SIG-M5 treated with dmso at 0.1 percent for 504 hours (cell line): ENCODE measurements around the gene ZSWIM4.
"Not testable (repeated sequence)": the region's sequence is repeated elsewhere in the genome, so short reads cannot be mapped to it uniquely, and the experiment has no call there.

ENCODE experiments used
- DNase-seq: peaks from one replicate; lab custom pipeline; 2025; ENCODE audit not compliant: unreplicated experiment; lab: John Stamatoyannopoulos, UW

The ZSWIM4 gene

DNA sequence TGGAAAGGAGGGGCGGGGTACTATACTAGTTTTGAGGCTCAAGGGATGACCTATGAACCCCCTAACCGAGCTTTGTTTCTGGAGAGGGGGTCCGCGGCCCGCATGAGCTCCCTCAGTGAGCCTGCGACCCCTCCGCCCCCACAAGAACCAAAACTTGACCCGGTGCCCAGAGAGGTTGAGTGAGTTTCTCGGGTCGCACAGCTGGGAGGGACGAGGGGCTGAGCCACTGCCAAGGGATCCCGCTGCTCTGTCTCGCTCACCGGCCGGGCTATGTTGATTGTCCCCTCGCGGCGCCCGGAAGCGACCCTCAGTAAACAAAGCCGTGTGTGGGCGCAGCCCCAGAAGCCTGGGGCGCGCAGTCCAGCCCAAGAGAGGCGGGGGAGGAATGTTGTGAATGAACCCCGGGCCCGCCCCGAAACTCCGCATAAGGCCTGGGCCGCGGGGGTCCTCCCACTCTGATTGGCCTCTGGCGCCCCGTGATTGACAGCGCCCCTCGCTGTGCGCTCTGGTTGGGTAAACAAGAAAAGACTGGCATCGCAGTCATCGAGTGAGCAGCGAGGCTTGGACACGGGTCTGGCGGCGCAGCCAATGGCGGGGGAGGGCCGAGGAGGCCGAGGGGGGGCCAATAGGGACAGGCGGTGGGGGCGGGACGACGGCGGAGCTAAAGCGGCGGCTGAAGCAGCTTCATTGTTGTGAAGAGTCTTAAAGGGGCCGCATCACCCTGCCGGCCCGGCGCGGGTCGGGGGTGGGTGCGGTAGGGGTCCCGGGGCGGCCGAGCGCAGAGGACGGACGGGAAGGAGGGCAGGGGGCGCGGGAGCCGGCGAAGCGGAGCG lies at the start of gene ZSWIM4:
ZSWIM4 (plus strand) TSS at position 687 of the 833 bp plus-strand sequence. CDS start 206 bp downstream, outside the sequence.
- DNase-seq = peak; percentile 98

GRCh38 chr19:13747098-13747453 lies 48.2 kb upstream of the ZSWIM4 start:
- no peak for DNase-seq

GRCh38 chr19:13748169-13748828 lies 46.9 kb upstream of the ZSWIM4 start:
- peak; percentile 14 for DNase-seq

GRCh38 chr19:13751436-13751835 lies 43.8 kb upstream of the ZSWIM4 start:
- DNase-seq = no peak

- not testable (repeated sequence) for DNase-seq
Measured at GRCh38 chr19:13753622-13754021, 41.6 kb upstream of the ZSWIM4 start.

DNA sequence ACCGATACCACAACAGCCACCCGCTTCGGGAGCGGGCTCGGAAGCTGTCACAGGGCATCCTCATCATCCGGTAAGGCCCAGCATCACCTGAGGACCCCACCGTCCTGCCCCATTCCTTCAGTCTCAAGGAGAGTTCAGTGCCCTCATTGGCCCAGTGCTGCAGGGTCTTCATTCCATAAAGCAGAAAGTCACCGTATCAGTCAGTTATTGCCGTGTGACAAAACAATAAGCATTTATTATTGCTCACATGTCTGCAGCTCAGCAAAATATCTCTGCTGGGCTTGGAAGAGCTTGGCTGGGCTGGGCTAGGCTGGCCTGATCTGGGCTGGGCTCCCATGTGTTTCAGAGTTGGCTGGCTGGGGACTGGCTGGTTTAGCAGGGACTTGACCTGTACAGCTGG lies 39.0 kb upstream of the ZSWIM4 start:
- no peak for DNase-seq

DNA sequence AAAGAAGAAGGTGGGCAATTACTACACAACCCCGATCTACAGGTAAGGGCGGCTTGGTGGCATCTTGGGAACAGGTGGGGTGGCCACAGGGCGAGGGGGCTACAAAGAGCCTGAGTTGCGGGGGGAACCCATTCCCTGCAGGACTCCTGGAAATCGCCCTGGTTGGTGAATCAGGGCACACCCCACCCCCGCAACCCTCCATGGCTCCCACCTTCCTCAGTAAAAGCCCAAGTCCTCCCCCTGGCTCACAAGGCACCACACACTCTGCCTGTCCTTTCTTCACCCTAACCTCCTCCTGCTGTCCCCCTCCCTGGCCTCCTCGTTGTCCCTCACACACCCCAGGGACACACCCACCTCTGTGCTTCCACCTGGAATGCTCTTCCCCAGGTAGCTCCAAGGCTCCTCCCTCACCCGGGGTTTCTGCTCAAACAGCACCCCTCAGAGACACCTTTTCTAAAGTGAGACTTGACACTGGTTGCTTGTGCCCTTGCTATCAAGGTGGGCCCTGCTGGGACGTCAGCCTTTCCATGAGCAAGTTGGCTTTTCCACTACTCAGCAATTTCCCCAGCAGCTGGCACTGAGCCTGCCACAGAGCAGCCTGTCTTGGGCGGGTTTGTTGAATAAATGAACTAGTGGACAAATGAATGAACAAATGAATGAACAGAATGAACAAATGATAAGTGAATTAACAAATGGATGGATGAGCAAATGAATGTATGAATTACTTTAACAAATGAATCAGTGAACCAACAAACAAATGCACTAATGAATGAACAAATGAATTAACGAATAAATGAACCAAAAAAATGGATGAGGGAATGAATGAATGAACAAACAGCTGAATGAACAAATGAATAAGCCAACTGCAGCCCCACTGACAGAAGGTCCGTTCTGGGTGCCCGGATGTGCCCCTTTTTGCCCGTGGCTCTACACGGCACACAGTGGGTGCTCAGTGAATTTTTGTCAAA lies 37.2 kb upstream of the ZSWIM4 start:
- DNase-seq = no peak

DNA sequence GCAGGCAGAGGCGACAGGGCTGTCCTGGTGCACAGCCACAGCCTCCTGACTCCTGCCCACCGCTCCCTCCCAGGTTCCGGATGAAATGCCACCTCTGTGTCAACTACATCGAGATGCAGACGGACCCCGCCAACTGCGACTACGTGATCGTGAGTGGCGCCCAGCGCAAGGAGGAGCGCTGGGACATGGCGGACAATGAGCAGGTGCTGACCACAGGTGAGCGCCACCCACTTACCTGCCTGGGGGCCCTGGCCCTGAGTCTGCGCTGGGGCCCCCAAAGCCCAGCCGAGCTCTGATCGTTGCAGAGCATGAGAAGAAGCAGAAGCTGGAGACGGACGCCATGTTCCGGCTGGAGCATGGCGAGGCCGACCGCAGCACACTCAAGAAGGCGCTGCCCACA lies 36.4 kb upstream of the ZSWIM4 start:
- no peak for DNase-seq

DNA sequence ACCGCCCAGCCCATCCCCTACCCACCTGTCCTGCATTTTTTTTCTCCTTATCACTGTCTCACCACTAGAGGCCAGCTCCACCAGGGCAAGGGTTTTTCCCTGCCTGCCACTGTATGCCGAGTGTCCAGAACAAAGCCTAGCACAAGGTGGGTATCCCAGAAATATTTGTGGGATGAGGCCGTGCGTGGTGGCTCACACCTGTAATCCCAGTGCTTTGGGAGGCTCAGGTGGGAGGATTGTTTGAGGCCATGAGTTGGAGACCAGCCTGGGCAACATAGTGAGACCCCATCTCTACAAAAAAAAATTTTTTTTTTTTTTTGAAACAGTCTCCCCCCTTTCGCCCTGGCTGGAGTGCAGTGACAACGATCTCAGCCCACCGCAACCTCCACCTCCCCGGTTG lies 33.8 kb upstream of the ZSWIM4 start:
- no peak for DNase-seq

DNA sequence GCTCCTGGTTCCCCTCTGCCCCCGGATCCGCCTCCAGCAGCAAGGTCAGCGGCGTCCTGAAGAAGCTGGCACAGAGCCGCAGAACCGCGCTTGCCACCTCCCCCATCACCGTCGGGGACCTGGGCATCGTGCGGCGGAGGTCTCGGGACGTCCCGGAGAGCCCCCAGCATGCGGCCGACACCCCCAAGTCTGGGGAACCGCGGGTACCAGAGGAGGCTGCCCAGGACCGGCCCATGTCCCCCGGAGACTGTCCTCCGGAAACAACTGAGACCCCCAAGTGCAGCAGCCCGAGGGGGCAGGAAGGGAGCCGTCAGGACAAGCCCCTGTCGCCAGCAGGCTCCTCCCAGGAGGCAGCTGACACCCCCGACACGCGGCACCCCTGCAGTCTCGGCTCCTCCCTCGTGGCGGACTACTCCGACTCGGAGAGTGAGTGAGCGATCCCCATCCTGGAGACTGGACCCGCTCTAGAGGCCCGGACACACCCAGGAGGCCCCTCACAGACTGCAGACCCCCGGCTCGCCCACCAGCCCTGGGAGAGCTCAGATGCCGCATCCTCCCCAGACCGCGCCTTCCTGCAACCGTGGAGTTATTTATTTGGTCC lies 32.5 kb upstream of the ZSWIM4 start:
- no peak for DNase-seq

DNA sequence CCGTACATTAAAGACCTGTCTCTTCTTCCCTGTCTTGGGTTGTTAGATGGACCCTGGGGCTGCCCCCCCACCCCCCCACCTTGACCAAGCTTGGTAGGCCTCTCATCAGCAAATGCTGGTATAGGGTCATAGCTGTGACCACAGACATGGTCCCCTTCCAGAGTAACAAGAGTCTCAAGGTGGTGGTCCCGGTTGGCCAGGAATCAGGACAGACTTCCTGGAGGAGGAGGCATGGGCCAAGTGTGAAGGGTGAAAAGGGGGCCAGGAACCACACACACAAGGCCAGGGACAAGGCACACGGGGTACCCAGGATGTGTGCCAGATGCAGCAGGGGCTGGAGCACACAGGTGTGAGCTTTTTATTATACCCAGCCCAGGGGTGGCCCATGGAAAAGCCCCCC lies 32.0 kb upstream of the ZSWIM4 start:
- DNase-seq = no peak

DNA sequence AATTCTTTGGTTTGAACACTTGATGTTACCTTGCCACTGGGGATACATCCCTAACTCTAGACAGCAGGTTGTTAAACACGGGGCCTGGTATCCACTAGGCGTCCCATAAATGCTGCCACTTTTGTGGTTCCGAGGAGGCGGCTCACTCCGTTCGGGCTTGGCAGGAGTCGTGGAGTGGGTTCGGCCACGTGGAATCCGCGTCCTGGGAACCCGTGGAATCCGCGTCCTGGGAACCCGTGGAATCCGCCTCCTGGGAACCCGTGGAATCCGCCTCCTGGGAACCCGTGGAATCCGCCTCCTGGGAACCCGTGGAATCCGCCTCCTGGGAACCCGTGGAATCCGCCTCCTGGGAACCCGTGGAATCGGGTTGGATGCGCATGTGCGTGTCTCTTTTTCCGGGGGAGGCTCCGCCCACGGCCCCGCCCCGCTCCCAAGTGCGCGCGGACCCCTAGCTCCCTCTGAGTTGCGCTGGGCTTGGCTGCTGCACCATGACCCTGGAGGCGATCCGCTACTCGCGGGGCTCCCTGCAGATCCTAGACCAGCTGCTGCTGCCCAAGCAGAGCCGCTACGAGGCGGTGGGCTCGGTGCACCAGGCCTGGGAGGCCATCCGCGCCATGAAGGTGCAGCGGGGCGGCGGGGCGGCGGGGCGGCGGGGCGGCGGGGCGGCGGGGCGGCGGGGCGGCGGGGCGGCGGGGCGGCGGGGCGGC lies 31.0 kb upstream of the ZSWIM4 start, which contains the start of gene MRI1:
MRI1 (plus strand) TSS at position 422 of the 707 bp plus-strand sequence; CDS start at position 489, 67 bp downstream.
- DNase-seq = peak; percentile 47

DNA sequence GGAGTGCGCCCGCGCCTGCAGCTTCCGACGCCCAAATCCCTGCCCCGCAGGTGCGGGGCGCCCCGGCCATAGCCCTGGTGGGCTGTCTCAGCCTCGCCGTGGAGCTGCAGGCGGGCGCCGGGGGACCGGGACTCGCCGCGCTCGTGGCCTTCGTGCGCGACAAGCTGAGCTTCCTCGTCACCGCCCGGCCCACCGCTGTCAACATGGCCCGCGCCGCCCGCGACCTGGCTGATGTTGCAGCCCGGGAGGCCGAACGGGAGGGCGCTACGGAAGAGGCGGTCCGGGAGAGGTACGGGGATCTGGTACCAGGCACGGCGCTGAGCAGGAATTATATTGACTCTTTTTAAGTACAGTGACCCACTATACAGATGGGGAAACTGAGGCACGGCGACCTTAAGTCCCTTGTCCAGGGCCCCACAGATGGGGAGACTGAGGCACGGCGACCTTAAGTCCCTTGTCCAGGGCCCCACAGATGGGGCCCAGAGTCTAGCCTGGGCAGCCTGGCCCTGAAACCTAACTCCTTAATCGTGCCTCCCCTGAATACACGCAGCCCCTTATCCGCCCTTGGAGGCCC lies 30.3 kb upstream of the ZSWIM4 start:
- DNase-seq = no peak

DNA sequence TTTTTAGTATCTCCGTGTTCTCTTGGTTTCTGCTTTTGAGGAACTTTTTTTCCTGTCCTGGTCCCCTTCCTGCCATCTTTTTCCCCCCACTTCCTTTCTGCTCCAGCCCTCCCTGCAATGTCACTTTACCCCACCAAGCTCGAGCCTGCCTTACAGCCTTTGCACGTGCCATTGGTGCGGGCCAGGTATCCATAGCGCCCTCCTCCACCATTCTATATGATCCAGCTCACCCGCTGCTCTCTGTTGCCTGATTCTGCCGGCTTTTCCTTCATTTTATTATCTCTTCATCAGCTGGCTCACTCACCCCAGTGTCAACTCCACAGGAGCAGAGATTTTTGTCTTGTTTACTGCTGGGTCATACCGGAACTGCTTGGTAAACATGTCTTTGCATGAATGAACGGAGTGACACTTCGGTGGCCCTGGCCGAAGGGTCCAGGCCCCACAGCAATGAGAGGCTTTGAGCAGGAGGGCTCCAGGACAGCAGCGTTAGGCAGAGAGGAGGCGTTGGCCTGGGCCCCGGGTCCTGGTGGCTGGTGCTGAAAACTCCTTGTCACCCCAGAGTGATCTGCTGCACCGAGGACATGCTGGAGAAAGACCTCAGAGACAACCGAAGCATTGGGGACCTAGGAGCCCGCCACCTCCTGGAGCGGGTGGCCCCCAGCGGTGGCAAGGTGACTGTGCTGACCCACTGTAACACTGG lies 29.7 kb upstream of the ZSWIM4 start:
- DNase-seq = peak; percentile 14

- no peak for DNase-seq
Measured at GRCh38 chr19:13766095-13766481, 29.2 kb upstream of the ZSWIM4 start.

DNA sequence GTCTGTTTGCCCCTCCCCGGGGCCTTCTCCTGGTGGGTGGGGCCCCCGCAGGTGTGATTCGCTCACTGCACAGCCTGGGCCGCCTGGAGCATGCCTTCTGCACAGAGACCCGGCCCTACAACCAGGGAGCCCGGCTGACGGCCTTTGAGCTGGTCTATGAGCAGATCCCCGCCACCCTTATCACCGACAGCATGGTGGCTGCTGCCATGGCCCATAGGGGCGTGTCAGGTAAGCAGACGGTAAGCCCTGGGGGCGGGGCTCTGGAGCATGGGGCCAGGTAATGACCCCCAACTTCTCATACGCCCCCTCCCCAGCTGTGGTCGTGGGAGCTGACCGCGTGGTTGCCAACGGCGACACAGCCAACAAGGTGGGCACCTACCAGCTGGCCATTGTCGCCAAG lies 26.7 kb upstream of the ZSWIM4 start:
- DNase-seq = no peak

- no peak for DNase-seq
Measured at GRCh38 chr19:13770013-13770635, 25.1 kb upstream of the ZSWIM4 start.

- DNase-seq = peak; percentile 93
Measured at GRCh38 chr19:13774217-13775191, 20.7 kb upstream of the ZSWIM4 start, which contains the start of gene C19orf53. Gene C19orf53 (plus strand): TSS chr19:13774456. CDS start chr19:13774478, 22 bp downstream.
